HepG2 (cell line): ENCODE measurements around the gene ZBTB32. TPM values are rescaled to one million over a fixed set of nuclear protein-coding genes. Genes with fewer than 3 reads are reported as not detected.

Experiments
- AHR ChIP-seq: IDR thresholded peaks from 2 replicates; pipeline ENCODE4 v1.6.1; 2018; ENCODE audit warnings: missing genetic modification reagents, missing compliant biosample characterization
- ESRRA ChIP-seq: sonication (generic); formaldehyde crosslinking; IDR thresholded peaks from 2 replicates; pipeline ENCODE4 v1.5.1; 2020; ENCODE audit warnings: mild to moderate bottlenecking, low read depth, missing genetic modification reagents
- GABPB1 ChIP-seq: IDR thresholded peaks from 2 replicates; pipeline ENCODE4 v1.6.1; 2016; ENCODE audit warnings: mild to moderate bottlenecking, missing genetic modification reagents, moderate library complexity, missing compliant biosample characterization
- HCFC1 ChIP-seq: fragments of 150-350 bp; IDR thresholded peaks from 2 replicates; pipeline ENCODE4 v1.6.1; 2014; ENCODE audit warnings: low read depth, low read length
- NCOA1 ChIP-seq: sonication (generic); formaldehyde crosslinking; IDR thresholded peaks from 2 replicates; pipeline ENCODE4 v1.9.0; 2021; ENCODE audit warnings: missing genetic modification reagents
- NFE2 ChIP-seq: sonication (generic); formaldehyde crosslinking; IDR thresholded peaks from 2 replicates; pipeline ENCODE4 v1.4.0; 2020; ENCODE audit warnings: missing genetic modification reagents
- PCBP2 ChIP-seq: fragments of 200-400 bp; formaldehyde crosslinking; optimal IDR thresholded peaks from 2 replicates; pipeline ENCODE3; 2018; ENCODE audit warnings: low read length, low read depth; ENCODE audit not compliant: poor library complexity, severe bottlenecking
- PRPF4 ChIP-seq: fragments of 200-400 bp; formaldehyde crosslinking; IDR thresholded peaks from 2 replicates; pipeline ENCODE4 v1.6.1; 2016; ENCODE audit warnings: low read length, low read depth; ENCODE audit not compliant: poor library complexity, severe bottlenecking
- RFX1 ChIP-seq: fragments of 450-650 bp; IDR thresholded peaks from 2 replicates; pipeline ENCODE4 v1.6.1; 2017
- SRSF1 ChIP-seq: fragments of 200-400 bp; formaldehyde crosslinking; optimal IDR thresholded peaks from 2 replicates; pipeline ENCODE3; 2017; ENCODE audit warnings: mild to moderate bottlenecking, low read depth, low read length, moderate library complexity
- ZC3H4 ChIP-seq: sonication (generic); formaldehyde crosslinking; IDR thresholded peaks from 2 replicates; pipeline ENCODE4 v1.4.0; 2020; ENCODE audit warnings: missing genetic modification reagents, borderline replicate concordance
- ZNF136 ChIP-seq: sonication (generic); formaldehyde crosslinking; IDR thresholded peaks from 2 replicates; pipeline ENCODE4 v1.8.1; 2022; ENCODE audit warnings: low read depth, mild to moderate bottlenecking, moderate library complexity, missing genetic modification reagents
- ZNF143 ChIP-seq: sonication (generic); formaldehyde crosslinking; IDR thresholded peaks from 2 replicates; pipeline ENCODE4 v1.4.0; 2020; ENCODE audit warnings: missing genetic modification reagents
- ZNF460 ChIP-seq: sonication (generic); formaldehyde crosslinking; IDR thresholded peaks from 2 replicates; pipeline ENCODE4 v1.5.1; 2020; ENCODE audit warnings: missing genetic modification reagents, mild to moderate bottlenecking, borderline replicate concordance
- ZNF567 ChIP-seq: sonication (generic); formaldehyde crosslinking; IDR thresholded peaks from 2 replicates; pipeline ENCODE4 v1.8.1; 2023; ENCODE audit warnings: mild to moderate bottlenecking, missing genetic modification reagents, borderline replicate concordance
- polyA plus RNA-seq, 8 experiments: library from polyadenylated mRNA; depleted of rRNA in 3 of 8; stranded (reverse) in 7 of 8; unstranded in 1 of 8; fragments of >200 nt; fragmentation: Illumina TruSeq in 4 of 8; extraction: Trizol in 4 of 8; gene quantifications; 2 replicates each; pipeline versions ENCODE4 v1.2.1 to v1.2.3, GENCODE V29; 2011 to 2016; ENCODE audit warnings: low read depth in 4 of 8, missing spikeins in 1 of 8, mixed read lengths in 1 of 8; ENCODE audit not compliant: insufficient read depth in 1 of 8
- total RNA-seq, 5 experiments: library from RNA; depleted of rRNA; stranded (reverse); fragments of >200 nt; fragmentation: Illumina TruSeq; extraction: Trizol; gene quantifications; 2 replicates each; pipeline ENCODE4 v1.2.3, GENCODE V29; 2016; ENCODE audit warnings: low read depth in 1 of 5
- TF ChIP-seq, protein P1 (sequence below): sonication (generic); formaldehyde crosslinking; IDR thresholded peaks from 2 replicates; pipeline ENCODE4 v1.4.0; 2020; ENCODE audit warnings: missing genetic modification reagents
- TF ChIP-seq, protein P2 (sequence below): sonication (generic); formaldehyde crosslinking; IDR thresholded peaks from 2 replicates; pipeline ENCODE4 v1.8.0; 2022; ENCODE audit warnings: mild to moderate bottlenecking, missing genetic modification reagents, borderline replicate concordance
- TF ChIP-seq, protein P3 (sequence below): sonication (generic); formaldehyde crosslinking; IDR thresholded peaks from 2 replicates; pipeline ENCODE4 v1.5.1; 2020; ENCODE audit warnings: missing genetic modification reagents, mild to moderate bottlenecking, borderline replicate concordance
- TF ChIP-seq, protein P4 (sequence below): sonication (generic); formaldehyde crosslinking; IDR thresholded peaks from 2 replicates; pipeline ENCODE4 v1.5.1; 2020; ENCODE audit warnings: mild to moderate bottlenecking, moderate library complexity, missing genetic modification reagents
- TF ChIP-seq, protein P5 (sequence below): sonication (generic); formaldehyde crosslinking; IDR thresholded peaks from 2 replicates; pipeline ENCODE4 v1.8.1; 2023; ENCODE audit warnings: mild to moderate bottlenecking, missing genetic modification reagents

Gene ZBTB32
- total and polyA plus RNA-seq, 2 of the 13 experiments (the other 11 are each of a cell fraction or from before 2014, with no cell fraction given), result not detected

DNA sequence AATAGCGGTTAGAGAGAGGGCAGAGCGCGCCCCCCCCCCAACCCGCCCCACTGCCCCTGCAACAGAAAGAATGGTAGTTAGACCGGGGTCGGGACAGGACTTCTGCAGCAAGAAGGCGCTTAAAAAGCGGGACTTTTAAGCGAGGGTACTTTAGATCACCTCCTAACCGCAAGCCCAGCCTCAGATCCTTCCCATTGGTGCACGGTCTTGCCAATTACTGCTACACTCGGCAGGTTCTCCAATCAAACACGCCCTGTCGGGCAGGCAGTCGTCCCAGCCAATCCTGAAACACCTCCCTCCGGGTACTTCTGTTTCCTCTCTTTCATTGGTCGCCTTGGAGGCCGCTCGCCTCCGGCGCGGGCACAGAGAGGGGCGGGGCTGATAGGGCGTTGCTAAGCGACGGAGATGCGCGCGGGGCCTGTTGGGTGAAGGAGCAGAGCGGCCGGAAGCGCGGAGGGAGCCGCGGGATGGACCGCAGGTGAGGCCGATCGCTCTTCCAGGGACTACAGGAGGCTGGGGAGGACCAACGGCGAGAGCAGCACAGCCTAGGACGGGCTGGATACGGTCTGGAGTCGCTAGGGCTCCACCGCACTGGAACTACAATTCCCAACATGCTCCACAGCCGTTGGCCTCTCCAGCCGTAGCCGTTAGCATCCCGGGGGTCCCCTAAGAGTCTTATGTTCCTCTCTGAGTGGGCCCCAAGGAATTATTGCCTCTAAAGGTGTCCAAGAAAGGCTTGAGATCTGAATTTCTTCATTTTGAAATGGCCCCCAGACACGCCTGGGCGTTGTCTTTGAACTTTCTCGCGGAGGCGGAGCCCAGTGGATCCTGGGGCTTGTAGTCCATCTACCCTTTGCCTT is 53.6 kb downstream of the ZBTB32 start, which contains the start of gene PROSER3 (continued):
- TF ChIP-seq, protein P1, sequence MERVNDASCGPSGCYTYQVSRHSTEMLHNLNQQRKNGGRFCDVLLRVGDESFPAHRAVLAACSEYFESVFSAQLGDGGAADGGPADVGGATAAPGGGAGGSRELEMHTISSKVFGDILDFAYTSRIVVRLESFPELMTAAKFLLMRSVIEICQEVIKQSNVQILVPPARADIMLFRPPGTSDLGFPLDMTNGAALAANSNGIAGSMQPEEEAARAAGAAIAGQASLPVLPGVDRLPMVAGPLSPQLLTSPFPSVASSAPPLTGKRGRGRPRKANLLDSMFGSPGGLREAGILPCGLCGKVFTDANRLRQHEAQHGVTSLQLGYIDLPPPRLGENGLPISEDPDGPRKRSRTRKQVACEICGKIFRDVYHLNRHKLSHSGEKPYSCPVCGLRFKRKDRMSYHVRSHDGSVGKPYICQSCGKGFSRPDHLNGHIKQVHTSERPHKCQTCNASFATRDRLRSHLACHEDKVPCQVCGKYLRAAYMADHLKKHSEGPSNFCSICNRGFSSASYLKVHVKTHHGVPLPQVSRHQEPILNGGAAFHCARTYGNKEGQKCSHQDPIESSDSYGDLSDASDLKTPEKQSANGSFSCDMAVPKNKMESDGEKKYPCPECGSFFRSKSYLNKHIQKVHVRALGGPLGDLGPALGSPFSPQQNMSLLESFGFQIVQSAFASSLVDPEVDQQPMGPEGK (CRISPR knock-in tag), result no peak; the same call in 1 of the 2 replicates
- TF ChIP-seq ESRRA (CRISPR knock-in tag) (peak; percentile 24; the same call in 1 of the 2 replicates), SRSF1 (peak; percentile 74), NCOA1 (0 out of 2 replicates have a peak, but pooled peaks have one; percentile 55), ZNF143 (CRISPR knock-in tag) (peak; percentile 91), NFE2 (CRISPR knock-in tag) (no peak), ZNF460 (CRISPR knock-in tag) (no peak), ZNF567 (CRISPR knock-in tag) (peak; percentile 88; the same call in 1 of the 2 replicates), ZNF136 (CRISPR knock-in tag) (no peak), GABPB1 (CRISPR knock-in tag) (peak; percentile 92), PRPF4 (no peak), HCFC1 (peak; percentile 74; the same call in 1 of the 2 replicates), PCBP2 (no peak), RFX1 (peak; percentile 95), ZC3H4 (CRISPR knock-in tag) (no peak), AHR (CRISPR knock-in tag) (peak; percentile 42; the same call in 1 of the 2 replicates)
- TF ChIP-seq, protein P2, sequence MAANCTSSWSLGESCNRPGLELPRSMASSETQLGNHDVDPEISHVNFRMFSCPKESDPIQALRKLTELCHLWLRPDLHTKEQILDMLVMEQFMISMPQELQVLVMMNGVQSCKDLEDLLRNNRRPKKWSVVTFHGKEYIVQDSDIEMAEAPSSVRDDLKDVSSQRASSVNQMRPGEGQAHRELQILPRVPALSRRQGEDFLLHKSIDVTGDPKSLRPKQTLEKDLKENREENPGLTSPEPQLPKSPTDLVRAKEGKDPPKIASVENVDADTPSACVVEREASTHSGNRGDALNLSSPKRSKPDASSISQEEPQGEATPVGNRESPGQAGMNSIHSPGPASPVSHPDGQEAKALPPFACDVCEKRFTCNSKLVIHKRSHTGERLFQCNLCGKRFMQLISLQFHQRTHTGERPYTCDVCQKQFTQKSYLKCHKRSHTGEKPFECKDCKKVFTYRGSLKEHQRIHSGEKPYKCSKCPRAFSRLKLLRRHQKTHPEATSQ (CRISPR knock-in tag), result no peak
- TF ChIP-seq, protein P3, sequence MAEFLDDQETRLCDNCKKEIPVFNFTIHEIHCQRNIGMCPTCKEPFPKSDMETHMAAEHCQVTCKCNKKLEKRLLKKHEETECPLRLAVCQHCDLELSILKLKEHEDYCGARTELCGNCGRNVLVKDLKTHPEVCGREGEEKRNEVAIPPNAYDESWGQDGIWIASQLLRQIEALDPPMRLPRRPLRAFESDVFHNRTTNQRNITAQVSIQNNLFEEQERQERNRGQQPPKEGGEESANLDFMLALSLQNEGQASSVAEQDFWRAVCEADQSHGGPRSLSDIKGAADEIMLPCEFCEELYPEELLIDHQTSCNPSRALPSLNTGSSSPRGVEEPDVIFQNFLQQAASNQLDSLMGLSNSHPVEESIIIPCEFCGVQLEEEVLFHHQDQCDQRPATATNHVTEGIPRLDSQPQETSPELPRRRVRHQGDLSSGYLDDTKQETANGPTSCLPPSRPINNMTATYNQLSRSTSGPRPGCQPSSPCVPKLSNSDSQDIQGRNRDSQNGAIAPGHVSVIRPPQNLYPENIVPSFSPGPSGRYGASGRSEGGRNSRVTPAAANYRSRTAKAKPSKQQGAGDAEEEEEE (CRISPR knock-in tag), result 0 out of 2 replicates have a peak, but pooled peaks have one; percentile 43
- TF ChIP-seq, protein P4, sequence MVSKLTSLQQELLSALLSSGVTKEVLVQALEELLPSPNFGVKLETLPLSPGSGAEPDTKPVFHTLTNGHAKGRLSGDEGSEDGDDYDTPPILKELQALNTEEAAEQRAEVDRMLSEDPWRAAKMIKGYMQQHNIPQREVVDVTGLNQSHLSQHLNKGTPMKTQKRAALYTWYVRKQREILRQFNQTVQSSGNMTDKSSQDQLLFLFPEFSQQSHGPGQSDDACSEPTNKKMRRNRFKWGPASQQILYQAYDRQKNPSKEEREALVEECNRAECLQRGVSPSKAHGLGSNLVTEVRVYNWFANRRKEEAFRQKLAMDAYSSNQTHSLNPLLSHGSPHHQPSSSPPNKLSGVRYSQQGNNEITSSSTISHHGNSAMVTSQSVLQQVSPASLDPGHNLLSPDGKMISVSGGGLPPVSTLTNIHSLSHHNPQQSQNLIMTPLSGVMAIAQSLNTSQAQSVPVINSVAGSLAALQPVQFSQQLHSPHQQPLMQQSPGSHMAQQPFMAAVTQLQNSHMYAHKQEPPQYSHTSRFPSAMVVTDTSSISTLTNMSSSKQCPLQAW (CRISPR knock-in tag), result no peak
- TF ChIP-seq, protein P5, sequence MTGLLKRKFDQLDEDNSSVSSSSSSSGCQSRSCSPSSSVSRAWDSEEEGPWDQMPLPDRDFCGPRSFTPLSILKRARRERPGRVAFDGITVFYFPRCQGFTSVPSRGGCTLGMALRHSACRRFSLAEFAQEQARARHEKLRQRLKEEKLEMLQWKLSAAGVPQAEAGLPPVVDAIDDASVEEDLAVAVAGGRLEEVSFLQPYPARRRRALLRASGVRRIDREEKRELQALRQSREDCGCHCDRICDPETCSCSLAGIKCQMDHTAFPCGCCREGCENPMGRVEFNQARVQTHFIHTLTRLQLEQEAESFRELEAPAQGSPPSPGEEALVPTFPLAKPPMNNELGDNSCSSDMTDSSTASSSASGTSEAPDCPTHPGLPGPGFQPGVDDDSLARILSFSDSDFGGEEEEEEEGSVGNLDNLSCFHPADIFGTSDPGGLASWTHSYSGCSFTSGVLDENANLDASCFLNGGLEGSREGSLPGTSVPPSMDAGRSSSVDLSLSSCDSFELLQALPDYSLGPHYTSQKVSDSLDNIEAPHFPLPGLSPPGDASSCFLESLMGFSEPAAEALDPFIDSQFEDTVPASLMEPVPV (CRISPR knock-in tag), result peak; percentile 68; the same call in 1 of the 2 replicates
